HL-60 (cell line): ENCODE data around the gene TMEM89.

Experiments
- GABPA ChIP-seq: IDR thresholded peaks from 2 replicates; pipeline ENCODE4 v1.6.1; 2012; ENCODE audit warnings: low read depth
- POLR2AphosphoS5 ChIP-seq: IDR thresholded peaks from 2 replicates; pipeline ENCODE4 v1.6.1; 2012; ENCODE audit warnings: low read depth
- SPI1 ChIP-seq: IDR thresholded peaks from 2 replicates; pipeline ENCODE4 v1.6.1; 2012; ENCODE audit warnings: low read depth, mild to moderate bottlenecking, borderline replicate concordance
- TF ChIP-seq, protein P1 (sequence below): IDR thresholded peaks from one replicate; pipeline ENCODE4 v1.5.1; 2011; ENCODE audit warnings: low read length, control low read depth, inconsistent platforms; ENCODE audit not compliant: insufficient read depth
- TF ChIP-seq, protein P2 (sequence below): IDR thresholded peaks from 2 replicates; pipeline ENCODE4 v1.6.1; 2012; ENCODE audit warnings: low read depth; ENCODE audit not compliant: insufficient replicate concordance

DNA sequence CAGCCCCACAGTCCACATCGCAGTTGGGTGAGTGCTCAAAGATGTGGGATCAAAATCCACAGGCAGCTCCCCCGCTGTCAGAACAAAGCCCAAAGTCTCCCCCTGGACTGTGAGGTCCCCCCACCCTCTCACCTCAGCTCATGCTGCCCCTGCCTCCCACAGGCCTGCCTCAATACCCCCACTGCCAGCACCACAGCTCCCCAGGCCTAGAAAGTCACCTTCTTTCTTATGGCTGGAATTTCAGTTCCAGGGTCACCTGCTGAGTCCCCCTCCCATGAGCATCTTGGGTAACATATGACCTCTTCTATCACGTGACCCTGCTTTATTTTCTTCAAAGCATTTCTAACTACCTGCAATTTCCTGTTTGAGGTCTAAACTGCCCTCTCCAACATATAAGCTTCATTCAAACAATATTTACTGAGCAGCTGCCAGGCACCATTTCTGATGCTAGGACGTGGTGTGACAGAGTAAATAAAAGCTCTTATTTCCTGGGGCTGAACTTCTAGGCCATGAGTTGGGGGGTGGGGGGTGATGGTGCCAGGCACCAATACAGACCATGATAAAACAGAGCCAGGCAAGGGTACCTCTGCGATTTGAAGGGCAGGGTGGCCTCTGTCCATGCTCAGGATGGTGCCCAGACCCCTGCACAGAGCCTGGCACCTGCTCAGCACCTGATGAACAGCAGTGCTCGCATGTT lies 2.4 kb upstream of the TMEM89 start:
- TF ChIP-seq, protein P1, sequence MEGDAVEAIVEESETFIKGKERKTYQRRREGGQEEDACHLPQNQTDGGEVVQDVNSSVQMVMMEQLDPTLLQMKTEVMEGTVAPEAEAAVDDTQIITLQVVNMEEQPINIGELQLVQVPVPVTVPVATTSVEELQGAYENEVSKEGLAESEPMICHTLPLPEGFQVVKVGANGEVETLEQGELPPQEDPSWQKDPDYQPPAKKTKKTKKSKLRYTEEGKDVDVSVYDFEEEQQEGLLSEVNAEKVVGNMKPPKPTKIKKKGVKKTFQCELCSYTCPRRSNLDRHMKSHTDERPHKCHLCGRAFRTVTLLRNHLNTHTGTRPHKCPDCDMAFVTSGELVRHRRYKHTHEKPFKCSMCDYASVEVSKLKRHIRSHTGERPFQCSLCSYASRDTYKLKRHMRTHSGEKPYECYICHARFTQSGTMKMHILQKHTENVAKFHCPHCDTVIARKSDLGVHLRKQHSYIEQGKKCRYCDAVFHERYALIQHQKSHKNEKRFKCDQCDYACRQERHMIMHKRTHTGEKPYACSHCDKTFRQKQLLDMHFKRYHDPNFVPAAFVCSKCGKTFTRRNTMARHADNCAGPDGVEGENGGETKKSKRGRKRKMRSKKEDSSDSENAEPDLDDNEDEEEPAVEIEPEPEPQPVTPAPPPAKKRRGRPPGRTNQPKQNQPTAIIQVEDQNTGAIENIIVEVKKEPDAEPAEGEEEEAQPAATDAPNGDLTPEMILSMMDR: no peak
- TF ChIP-seq GABPA (no peak), POLR2AphosphoS5 (no peak), SPI1 (no peak)
- TF ChIP-seq, protein P2, sequence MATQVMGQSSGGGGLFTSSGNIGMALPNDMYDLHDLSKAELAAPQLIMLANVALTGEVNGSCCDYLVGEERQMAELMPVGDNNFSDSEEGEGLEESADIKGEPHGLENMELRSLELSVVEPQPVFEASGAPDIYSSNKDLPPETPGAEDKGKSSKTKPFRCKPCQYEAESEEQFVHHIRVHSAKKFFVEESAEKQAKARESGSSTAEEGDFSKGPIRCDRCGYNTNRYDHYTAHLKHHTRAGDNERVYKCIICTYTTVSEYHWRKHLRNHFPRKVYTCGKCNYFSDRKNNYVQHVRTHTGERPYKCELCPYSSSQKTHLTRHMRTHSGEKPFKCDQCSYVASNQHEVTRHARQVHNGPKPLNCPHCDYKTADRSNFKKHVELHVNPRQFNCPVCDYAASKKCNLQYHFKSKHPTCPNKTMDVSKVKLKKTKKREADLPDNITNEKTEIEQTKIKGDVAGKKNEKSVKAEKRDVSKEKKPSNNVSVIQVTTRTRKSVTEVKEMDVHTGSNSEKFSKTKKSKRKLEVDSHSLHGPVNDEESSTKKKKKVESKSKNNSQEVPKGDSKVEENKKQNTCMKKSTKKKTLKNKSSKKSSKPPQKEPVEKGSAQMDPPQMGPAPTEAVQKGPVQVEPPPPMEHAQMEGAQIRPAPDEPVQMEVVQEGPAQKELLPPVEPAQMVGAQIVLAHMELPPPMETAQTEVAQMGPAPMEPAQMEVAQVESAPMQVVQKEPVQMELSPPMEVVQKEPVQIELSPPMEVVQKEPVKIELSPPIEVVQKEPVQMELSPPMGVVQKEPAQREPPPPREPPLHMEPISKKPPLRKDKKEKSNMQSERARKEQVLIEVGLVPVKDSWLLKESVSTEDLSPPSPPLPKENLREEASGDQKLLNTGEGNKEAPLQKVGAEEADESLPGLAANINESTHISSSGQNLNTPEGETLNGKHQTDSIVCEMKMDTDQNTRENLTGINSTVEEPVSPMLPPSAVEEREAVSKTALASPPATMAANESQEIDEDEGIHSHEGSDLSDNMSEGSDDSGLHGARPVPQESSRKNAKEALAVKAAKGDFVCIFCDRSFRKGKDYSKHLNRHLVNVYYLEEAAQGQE: no peak
